HFF-Myc (cell line): ENCODE data around the gene NSMF.

ENCODE experiments used
- DNase-seq: peaks from one replicate; pipeline ENCODE4 v3.0.0-alpha.2; 2011; ENCODE audit warnings: low read depth; ENCODE audit errors: extremely low read depth
- H3K4me3 ChIP-seq: replicated peaks from 2 replicates; pipeline ENCODE4 v1.5.1; 2011; ENCODE audit warnings: low read depth, mild to moderate bottlenecking, control low read depth, low read length
- TF ChIP-seq, protein P1 (sequence below): IDR thresholded peaks from 2 replicates; pipeline ENCODE4 v1.5.1; 2012; ENCODE audit warnings: mild to moderate bottlenecking, low read depth, low read length, control low read depth; ENCODE audit errors: missing control alignments

NSMF gene

DNA sequence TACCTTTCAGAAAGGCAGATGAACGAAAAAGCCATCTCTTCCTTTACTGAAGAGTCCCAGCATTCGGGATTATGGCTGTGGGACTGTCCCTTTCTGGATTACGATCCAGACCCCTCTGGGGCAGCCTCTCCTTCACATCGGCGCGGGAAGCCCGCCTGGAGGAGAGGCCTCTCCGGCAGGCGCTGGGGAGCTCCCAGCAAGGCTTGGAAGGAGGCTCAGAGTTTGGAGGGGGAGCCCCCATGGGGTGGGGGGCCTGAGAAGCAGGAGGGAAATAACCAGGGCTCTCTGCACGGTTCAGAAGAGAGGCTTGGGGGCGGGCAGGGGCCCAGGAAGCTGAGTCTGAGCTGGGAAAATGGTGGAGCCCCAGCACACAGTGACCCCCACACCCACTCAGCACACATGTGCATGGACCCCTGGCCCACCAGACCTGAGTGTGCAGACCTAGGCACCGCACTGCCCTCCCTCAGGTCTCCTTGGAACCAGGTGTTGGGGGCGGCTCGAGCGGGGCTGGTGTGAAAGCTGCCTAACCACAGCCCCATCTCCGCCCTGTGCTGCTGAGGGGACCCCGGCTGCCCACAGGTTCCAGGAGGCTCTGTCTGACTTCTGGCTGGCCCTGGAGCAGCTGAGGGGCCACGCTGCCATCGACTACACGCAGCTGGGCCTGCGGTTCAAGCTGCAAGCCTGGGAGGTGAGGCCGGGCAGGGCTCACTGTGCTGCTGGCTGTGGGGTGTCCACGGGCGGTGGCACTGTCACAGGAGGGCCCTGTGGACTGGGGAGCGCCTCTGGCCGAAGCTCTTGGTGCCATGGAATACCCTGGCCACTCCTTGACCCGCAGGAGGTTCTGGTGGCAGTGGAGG, 31.5 kb downstream of the NSMF start:
- TF ChIP-seq, protein P1, sequence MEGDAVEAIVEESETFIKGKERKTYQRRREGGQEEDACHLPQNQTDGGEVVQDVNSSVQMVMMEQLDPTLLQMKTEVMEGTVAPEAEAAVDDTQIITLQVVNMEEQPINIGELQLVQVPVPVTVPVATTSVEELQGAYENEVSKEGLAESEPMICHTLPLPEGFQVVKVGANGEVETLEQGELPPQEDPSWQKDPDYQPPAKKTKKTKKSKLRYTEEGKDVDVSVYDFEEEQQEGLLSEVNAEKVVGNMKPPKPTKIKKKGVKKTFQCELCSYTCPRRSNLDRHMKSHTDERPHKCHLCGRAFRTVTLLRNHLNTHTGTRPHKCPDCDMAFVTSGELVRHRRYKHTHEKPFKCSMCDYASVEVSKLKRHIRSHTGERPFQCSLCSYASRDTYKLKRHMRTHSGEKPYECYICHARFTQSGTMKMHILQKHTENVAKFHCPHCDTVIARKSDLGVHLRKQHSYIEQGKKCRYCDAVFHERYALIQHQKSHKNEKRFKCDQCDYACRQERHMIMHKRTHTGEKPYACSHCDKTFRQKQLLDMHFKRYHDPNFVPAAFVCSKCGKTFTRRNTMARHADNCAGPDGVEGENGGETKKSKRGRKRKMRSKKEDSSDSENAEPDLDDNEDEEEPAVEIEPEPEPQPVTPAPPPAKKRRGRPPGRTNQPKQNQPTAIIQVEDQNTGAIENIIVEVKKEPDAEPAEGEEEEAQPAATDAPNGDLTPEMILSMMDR: no peak
- H3K4me3 ChIP-seq: no peak overlapping the region

GRCh38 chr9:137426018-137426681, 33.0 kb downstream of the NSMF start:
- TF ChIP-seq, protein P1: no peak
- H3K4me3 ChIP-seq: no peak overlapping the region
- no peak for DNase-seq

More for the DNA sequence above, 31.5 kb downstream of the NSMF start:
- no peak for DNase-seq

DNA sequence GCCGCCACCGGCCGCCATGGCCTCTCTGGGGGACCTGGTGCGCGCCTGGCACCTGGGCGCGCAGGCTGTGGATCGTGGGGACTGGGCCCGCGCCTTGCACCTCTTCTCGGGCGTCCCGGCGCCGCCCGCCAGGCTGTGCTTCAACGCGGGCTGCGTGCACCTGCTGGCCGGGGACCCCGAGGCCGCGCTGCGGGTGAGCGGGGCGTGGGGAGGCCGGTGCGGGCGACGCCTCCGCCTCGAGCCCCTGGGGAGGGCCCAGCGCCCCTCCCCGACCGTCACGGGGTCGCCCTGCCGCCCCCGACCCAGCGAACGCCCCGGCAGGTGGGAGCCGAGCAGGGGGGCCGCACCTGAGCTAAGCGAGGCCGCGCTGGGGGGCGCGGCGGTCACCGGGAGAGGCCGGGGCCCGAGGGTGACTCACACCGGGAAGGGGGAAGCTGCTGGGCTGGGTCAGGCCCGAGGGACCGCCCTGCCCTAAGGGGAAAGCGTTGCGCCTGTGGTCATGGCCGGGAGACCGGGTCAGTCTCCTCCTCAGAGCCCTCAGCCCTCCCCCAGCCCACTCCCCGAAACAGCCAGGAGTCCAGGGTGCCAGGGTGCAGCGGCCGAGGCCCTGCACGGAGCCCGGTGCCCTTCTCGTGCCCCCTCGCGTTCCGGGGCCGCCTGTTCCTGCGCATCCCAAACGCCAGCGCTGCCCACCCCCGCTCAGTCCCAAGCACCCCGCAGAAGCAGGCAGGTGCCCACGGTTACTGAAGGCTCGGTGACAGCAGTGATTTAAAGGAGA, 35.4 kb downstream of the NSMF start:
- no peak for DNase-seq
- peak overlapping the region; percentile 24 for H3K4me3 ChIP-seq
- TF ChIP-seq, protein P1: no peak

GRCh38 chr9:137422604-137423513, 36.3 kb downstream of the NSMF start, which contains the start of the genes EXD3 and NOXA1:
Gene EXD3, minus strand, starts transcription at chr9:137423162. Its CDS starts 27,805 bp downstream, at chr9:137395357.
Gene NOXA1, plus strand, starts transcription at chr9:137423393. Its CDS starts 137 bp downstream, at chr9:137423530.
- TF ChIP-seq, protein P1: peak; percentile 57
- peak within 1 kb of the TSS; percentile 80 for H3K4me3 ChIP-seq
- peak; percentile 52 for DNase-seq

- no peak for DNase-seq
- peak overlapping the region; percentile 80 for H3K4me3 ChIP-seq
- TF ChIP-seq, protein P1: no peak
These were observed 37.1 kb downstream of the NSMF start for GRCh38 chr9:137421838-137422603.
